DMS 273 (cell line): ENCODE results near the gene CTSG.
"Not testable (repeated sequence)": the region's sequence is repeated elsewhere in the genome, so short reads cannot be mapped to it uniquely, and the experiment has no call there.

Source experiments
- DNase-seq: peaks from one replicate; lab custom pipeline; 2025; ENCODE audit not compliant: unreplicated experiment; lab: John Stamatoyannopoulos, UW

Gene CTSG, protein sequence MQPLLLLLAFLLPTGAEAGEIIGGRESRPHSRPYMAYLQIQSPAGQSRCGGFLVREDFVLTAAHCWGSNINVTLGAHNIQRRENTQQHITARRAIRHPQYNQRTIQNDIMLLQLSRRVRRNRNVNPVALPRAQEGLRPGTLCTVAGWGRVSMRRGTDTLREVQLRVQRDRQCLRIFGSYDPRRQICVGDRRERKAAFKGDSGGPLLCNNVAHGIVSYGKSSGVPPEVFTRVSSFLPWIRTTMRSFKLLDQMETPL

DNA sequence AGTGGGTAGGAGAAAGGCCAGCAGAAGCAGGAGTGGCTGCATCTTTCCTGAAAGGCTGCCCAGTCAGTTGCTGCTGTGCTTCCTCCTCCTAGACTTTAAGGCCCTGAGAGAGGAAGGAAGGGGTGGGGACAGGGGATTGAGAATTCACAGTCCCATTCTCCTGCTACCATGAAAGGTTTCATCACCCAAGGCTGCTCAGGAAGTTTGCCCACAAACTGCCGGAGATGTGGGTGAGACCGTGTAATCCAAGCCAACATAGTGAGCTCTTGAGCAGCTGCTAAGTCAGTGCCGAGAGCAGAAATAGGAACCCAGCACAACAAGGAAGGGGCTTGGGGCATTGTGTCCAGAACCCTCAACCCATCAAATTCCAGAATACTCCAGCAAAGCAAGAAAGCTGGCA, at the start of gene CTSG:
Gene CTSG, minus strand, starts transcription at position 69 of the 400 bp plus-strand sequence. Its CDS starts 27 bp downstream, at position 42.
- no peak for DNase-seq

DNA sequence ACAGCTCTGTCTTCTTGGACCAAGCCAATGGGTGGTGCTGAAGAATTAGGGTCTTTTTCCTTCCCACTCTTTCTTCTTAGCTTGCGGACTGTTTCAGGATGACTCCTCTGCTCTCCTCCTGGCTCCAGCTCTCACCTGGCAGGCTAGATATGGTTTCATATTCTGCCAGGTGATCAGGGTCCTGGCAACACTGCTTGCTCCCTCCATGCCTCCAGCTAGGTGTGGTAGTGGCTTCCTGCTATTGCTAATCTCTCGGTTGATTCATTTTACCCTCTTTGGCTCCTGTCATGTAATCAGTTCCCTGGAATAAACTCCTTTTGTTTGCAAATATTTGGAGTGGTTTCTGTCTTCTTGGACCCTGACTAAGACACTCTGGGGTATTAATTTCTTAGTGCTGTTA, 37.7 kb upstream of the CTSG start:
- DNase-seq, result no peak

DNA sequence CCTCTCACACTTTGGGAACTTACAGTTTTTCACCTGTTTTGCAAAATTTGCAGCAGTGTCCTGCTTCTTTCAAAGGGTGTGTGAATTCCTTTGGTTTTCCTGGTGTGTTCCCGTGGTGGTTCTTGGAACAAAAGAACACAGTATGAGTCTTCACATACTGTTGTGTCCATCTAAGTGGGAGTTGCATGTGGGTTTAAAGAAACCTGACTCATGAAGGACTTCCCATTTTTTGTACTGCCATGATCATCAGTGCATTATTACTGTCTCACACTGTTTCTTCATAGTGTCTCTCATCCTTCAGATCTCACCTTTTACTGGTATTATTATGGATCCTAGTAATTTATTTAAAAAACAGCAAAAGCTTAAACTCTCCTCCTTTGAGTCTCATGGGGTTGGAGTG, 37.2 kb upstream of the CTSG start:
- DNase-seq, result no peak

DNA sequence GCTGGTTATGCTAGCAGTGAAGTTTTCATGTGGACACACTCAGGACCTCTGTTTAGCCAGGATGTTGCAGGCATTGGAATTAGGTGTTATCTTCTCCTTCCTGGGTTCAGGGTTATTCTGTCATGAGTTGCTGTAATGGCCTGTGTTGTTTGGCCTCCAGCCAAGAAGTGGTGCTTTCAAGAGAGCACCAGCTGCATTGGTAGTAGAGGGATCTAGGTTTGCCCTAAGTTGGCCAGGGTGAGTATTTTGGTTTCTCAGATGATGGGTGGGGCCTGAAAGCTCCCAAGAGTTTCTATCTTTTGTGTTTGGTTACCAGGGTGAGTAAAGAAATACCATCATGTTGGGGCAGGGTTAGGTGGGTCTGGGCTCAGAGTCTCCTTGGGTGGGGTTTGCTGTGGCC, 36.1 kb upstream of the CTSG start:
- DNase-seq, result peak; percentile 15

DNA sequence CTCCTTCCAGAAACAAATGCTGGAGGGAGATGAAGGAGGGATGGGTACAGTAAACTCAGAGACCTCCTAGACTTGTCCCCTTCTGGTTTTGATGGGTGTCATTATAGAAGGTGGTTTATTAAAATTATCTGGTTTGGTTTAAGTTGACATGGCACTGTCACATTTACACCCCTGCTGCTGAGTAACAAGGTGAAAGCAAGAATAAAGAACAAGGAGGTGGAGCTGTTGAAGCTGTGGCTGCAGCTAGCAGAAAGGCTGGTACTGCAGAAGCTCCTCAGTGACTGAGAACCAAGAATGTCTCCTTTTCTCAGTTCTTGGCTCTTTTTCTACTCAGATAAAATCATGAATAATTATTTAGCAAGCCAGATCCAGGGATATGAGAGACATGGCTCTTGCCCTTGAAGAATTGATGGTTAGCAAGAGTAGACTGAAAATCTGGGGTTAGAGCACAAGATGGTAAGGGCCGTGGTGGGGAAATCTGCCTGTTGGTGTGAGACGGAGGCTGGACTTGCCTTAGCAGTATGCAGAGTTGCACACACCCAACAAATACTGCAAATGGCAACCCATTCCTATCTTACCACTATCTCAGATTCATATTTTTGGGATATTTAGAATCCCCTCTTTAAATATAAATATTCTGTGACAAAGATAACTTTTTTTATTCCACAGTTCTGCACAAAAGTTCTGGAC, 33.8 kb upstream of the CTSG start, which contains the start of gene GZMH:
Gene GZMH, minus strand, starts transcription at position 31 of the 690 bp plus-strand sequence. CDS start 72 bp downstream, outside the sequence.
- no peak for DNase-seq

DNA sequence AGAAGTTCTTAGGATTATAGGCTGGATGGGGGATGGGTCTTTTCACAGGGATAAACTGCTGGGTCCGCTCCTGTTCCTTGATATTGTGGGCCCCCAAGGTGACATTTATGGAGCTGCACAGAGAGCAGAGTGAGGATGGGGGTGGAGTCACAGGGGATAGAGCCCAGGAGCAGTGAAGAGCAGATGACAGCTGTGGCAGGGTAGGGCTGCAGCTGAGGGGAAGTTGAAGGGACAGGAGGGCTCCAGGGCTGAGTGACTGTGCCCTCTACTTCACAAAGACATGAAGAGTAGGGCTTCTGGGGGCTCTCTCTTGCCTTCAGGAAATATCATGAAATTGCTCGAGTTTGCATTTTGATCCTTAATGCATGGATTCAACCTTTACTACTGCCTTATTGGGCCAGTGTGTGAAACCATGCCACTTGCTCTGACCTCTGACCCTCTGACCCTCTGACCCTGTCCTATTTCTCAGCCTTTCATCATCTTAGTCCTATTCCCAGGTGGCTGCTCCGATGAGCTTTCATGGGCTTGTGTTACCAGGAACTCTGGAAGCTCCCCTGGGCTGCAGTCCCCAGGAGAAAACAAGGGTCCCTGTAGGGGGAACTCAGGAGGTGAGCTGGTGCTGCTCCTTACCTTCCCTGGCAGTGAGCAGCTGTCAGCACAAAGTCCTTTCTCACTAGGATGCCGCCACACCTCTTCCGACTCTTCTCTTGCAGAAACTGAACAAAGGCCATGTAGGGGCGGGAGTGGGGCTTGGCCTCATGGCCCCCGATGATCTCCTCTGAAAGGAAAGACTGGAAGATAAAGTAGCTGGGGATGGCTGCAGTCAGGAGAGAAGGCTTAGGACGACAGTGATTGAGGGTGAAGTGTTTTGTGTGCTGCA, 31.8 kb upstream of the CTSG start:
- DNase-seq, result no peak

DNA sequence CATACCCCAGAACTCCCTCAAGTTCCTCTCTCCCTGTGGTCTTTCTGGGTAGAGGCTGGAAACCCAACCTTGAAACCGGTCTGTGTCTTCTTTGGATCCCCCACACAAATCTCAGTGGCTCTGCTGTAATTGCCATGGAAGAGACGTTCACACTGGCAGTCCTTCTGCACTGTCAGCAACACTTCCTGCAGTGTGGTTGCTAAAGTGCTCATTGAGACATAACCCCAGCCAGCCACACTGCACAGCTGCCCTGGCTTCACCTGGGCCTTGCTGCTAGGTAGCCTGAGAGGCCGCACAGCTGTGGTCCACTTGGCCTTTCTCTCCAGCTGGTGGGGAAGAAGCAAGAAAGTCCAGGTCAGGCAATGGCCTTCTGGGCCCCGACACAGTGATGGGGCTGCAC, 31.0 kb upstream of the CTSG start:
- no peak for DNase-seq

DNA sequence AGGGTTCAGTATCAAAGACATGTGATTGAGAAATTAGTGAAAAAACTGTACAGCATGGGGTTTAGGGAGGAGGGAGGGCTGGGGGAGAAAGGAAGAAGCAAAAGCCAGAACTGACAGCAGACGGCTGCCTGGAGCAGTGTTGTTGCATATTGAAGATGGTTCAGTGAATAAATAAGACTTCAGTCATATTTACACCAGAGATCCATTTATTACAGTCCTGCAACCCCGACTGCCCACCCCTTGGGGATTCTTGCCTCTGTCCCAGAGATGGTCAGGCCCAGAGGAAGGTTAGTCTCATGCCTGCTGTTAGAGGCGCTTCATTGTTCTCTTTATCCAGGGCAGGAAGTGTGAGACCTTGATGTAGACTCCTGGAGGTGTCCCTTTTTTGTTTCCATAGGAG, 30.2 kb upstream of the CTSG start:
- no peak for DNase-seq

DNA sequence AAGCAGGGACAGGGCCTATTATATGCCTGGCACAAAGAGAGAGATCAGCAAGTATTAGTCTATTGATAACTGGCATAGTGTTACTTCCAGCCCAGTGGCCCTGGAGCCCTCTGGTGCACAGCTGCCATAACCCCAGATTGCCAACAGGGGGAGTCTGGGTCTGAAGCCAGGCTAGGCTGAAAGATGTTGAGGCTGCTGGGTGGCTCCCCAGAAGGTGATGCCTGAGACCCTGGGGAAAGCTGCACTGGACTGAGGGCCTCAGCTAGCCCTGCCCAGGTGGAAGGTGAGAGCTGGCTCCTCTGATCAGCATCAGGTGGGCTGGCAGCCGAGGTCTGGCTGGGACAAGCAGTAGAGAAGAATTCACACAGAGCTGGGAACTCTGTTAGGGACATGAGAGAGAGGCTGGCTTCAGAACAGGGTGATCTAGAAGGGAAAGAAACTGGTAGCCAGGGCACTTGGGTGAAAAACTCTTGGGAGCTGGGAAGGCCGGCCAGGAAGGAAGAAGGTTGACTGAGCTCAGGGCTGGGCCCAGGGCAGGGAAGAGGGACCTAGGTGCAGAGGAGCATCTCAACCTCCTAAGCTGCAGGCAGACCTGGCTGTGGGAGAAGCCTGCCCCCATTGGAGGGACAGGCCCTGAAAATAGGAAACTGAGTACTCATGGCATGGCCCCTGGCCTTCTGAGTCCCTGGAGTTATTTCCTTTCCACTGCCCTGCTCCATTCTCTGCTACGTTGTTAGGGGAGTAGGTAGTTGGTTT, 29.6 kb upstream of the CTSG start:
- peak; percentile 62 for DNase-seq

DNA sequence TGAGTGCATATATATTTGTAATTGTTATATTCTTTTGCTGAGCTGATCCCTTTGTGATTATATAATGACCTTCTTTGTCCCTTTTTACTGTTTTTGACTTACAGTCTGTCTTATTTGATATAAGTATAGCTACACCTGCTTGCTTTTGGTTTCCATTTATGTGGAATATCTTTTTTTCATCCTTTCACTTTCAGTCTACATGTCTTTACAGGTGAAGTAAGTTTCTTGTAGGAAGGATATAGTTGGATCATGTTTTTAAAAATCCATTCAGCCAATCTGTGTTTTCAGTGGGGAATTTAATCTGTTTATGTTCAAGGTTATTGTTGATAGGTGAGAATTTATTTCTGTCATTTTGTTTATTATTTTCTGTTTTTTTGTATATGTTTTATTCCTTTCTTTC, 21.4 kb upstream of the CTSG start:
- DNase-seq, result no peak

DNA sequence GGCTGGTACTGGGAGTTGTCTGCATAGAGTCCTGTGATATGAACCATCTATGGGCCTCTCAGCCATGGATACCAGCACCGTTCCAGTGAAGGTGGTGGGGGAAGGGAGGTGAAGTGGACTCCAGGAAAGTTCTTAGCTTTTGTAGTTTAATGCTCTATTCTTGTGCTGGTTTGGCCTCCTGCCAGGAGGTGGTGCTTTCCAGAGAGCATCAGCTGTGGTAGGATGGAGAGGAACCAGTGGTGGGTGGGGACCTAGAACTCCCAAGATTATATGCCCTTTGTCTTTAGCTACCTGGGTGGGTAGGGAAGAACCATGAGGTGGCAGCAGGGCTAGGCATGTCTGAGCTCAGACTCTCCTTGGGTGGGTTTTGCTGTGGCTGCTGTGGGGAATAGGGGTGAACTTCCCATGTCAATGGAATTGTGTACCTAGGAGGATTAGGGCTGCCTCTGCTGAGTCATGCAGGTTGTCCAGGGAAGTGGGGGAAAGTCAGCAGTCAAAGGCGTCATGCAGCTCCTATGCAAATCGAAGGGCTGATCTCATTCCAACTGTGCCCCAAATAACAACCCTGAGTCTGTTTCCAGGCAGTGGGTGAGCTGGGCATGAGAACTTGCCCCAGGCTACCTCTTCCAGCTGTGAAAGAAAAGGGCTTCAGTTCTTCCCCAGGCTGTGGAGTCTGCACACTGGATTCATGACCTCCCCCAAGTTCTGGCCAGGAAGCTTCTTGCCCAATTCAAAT, 19.2 kb upstream of the CTSG start:
- DNase-seq, result no peak

DNA sequence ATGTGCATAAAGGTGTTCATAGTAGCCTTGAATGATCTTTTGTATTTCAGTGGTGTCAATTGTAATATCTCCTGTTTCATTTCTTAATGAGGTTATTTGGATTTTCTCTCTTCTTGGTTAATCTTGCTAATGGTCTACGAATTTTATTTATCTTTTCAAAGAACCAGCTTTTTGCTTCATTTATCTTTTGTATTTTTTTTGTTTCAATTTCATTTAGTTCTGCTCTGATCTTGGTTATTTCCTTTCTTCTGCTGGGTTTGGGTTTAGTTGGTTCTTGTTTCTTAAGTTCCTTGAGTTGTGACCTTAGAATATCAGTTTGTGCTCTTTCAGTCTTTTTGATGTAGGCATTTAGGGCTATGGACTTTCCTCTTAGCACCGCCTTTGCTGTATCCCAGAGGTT, 15.0 kb upstream of the CTSG start:
- DNase-seq, result not testable (repeated sequence)

DNA sequence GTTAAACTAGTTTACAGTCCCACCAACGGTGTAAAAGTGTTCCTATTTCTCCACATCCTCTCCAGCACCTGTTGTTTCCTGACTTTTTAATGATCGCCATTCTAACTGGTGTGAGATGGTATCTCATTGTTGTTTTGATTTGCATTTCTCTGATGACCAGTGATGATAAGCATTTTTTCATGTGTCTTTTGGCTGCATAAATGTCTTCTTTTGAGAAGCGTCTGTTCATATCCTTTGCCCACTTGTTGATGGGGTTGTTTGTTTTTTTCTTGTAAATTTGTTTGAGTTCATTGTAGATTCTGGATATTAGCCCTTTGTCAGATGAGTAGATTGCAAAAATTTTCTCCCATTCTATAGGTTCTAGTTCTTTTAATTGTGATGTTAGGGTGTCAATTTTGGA, 8.4 kb upstream of the CTSG start:
- not testable (repeated sequence) for DNase-seq

DNA sequence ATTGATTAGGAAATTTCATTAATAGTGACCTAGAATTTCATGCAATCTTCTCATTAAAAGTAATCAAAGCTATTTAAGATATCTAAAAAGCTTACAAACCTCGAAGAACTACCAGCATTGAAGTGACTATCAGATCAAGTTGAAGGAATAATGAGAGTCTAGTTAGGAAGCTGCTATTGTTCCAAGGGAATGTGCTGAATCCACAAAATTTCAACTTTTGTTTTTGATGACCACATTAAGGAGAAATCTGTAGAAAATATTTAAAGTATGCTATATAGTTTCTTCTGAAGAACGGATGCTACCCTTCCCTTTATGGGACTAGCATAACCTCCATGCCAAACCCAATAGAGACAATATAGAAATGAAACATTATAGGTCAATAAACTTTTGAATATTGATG, 2.5 kb upstream of the CTSG start:
- no peak for DNase-seq

DNA sequence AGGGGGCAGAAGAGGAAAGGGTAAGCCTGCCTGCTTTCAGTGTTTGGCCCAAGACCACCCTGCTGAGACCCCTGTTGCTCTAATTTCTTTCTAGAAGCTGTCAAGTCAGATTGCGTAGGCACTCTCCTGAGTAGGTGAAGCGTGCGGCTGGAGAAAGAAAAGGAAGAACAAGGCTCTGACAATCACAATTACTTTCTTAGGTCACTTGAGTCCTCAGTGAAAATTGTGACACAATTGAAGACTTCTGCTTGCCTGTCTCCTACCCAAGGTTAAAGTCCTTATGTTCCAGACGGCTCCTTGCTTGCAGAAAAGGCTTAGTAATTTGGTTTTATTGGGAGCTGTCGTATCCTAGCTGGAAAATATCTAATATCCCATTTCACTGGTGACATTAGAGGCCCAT, 721 bp upstream of the CTSG start:
- DNase-seq, result no peak

DNA sequence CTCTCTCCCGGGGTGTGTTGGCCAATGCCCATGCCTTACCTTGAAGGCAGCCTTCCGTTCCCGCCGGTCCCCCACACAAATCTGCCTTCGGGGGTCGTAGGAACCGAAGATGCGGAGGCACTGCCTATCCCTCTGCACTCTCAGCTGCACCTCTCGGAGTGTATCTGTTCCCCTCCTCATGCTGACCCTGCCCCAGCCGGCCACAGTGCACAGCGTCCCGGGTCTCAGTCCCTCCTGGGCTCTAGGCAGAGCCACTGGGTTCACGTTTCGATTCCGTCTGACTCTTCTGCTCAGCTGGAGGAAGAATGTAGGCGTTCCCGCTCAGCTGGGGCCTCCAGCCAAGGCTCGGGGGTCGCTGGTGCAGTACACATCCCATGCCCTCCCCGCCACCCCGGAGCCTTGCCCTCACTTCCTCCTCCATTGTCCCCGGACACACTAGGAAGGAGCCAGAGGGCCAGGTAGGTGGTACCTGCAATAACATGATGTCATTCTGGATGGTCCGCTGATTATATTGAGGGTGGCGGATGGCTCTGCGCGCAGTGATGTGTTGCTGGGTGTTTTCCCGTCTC, 1.8 kb downstream of the CTSG start:
- DNase-seq, result no peak

DNA sequence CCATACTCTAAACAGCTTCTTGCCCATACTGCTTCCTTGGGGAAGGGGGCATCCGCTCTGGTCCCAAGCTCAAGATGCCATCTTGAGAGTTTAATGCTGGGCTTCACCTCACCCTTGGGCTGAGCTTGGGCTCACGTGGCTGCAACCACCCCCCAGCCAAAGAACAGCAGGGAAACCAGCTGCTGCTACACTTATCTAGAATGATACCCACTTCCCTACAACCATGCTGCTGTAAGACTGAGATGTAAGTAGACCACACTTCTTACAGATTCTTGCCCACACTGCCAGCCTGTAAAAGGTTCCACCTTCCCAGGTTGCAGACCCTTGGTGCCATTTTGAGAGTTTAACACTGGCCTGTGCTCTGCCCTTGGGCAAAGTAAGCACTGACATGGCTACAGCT, 9.7 kb downstream of the CTSG start:
- DNase-seq, result no peak

DNA sequence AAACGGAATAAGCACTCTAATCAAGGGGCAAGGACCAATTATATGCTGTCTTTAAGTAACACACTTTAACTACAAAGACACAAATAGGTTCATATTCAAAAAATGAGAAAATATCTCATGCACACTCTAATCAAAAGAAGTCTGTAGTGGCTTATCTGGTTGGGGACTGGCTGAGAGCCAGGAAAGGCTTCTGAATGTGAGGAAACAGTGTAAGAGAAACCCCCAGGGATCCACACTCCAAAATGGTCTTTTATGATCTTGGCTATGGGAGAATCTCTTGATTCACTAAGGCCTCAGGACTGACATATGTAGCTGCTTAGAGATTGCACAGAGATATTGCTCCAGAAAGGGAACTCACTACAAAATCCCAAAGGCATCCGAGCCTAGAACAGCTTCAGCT, 10.3 kb downstream of the CTSG start:
- DNase-seq, result no peak

DNA sequence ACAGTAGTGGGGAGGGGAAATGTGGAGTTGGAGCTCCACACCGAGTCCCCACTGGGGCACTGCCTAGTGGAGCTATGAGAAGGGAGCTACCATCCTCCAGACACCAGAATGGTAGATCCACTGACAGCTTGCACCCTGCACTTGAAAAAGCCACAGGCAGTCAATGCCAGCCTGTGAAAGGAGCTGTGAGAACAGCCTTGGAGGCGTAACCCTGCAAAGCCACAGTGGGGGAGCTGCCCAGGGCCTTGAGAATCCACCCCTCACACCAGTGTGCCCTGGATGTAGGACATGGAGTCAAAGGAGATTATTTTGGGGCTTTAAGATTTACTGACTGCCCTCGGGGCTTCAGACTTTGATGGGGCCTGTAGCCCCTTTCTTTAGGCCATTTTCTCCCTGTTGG, 12.5 kb downstream of the CTSG start:
- DNase-seq, result no peak

DNA sequence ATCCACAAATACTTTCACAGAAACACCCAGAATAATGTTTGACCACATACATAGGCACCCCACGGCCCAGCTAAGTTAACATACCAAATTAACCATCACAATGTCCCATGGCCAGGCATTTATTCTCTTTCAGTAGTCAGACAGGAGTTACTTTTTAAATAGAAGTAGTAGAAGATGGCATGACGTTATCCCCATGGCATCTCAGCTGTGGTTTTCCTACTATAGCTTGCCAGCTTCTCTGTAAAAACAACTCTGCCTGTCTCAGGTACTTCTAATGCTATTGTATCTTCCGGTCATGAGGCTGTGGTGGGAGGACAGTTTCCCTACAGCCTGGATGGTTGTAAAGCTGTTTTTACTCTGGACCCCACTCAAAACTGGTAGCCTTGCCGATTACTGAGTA, 19.3 kb downstream of the CTSG start:
- DNase-seq, result no peak
